Osteoblast (primary cell): Measurements from ENCODE around the gene STON2. TPM values are rescaled to one million over a fixed set of nuclear protein-coding genes. Genes with fewer than 3 reads are reported as not detected.

ENCODE experiments used
- DNase-seq: peaks from one replicate; pipeline ENCODE4 v3.0.0; 2011; ENCODE audit warnings: low spot score, mixed read lengths; ENCODE audit not compliant: insufficient read length; ENCODE audit errors: missing footprints
- H2AFZ ChIP-seq: 2 replicates; pipeline ENCODE4 v1.6.0; 2011; ENCODE audit warnings: mild to moderate bottlenecking, low read length
- H3K27ac ChIP-seq: 2 replicates; pipeline ENCODE4 v1.5.1; 2011; ENCODE audit warnings: mild to moderate bottlenecking, low read depth, low read length, moderate library complexity
- H3K27me3 ChIP-seq: 2 replicates; pipeline ENCODE4 v1.6.0; 2012; ENCODE audit warnings: mild to moderate bottlenecking, control low read depth, inconsistent platforms, low read length, moderate library complexity; ENCODE audit not compliant: insufficient read depth
- H3K36me3 ChIP-seq: 2 replicates; pipeline ENCODE4 v1.5.1; 2011; ENCODE audit warnings: mild to moderate bottlenecking, low read length, control low read depth, moderate library complexity; ENCODE audit not compliant: insufficient read depth
- H3K4me1 ChIP-seq: 2 replicates; pipeline ENCODE4 v1.5.1; 2011; ENCODE audit warnings: mild to moderate bottlenecking, low read length, control low read depth, moderate library complexity; ENCODE audit not compliant: insufficient read depth
- H3K4me2 ChIP-seq: 2 replicates; pipeline ENCODE4 v1.6.0; 2011; ENCODE audit warnings: mild to moderate bottlenecking, low read length; ENCODE audit not compliant: insufficient read depth
- H3K4me3 ChIP-seq: fragments of 200-600 bp; sonication (generic); 3 replicates; pipeline ENCODE4 v1.5.1; 2012; ENCODE audit warnings: mild to moderate bottlenecking, low read length, inconsistent platforms; ENCODE audit not compliant: insufficient read depth
- H3K79me2 ChIP-seq: 2 replicates; pipeline ENCODE4 v1.6.0; 2012; ENCODE audit warnings: mild to moderate bottlenecking, low read length, control low read depth, inconsistent platforms; ENCODE audit not compliant: insufficient read depth
- H3K9me3 ChIP-seq: 2 replicates; pipeline ENCODE4 v1.5.1; 2011; ENCODE audit warnings: low read depth, low read length, control low read depth
- H4K20me1 ChIP-seq: 2 replicates; pipeline ENCODE4 v1.6.0; 2012; ENCODE audit warnings: mild to moderate bottlenecking, low read length, control low read depth; ENCODE audit not compliant: insufficient read depth
- total RNA-seq: library from RNA; depleted of rRNA; stranded (reverse); fragments of >200 nt; gene quantifications from 2 replicates; pipeline ENCODE4 v1.2.3, GENCODE V29; 2012
- TF ChIP-seq, protein P1 (sequence below): IDR thresholded peaks from 2 replicates; pipeline ENCODE4 v1.5.1; 2011; ENCODE audit warnings: mild to moderate bottlenecking, low read depth, low read length, moderate library complexity; ENCODE audit errors: extremely low read depth

The STON2 gene
- total RNA-seq, 1 donor: 49.6 TPM

DNA sequence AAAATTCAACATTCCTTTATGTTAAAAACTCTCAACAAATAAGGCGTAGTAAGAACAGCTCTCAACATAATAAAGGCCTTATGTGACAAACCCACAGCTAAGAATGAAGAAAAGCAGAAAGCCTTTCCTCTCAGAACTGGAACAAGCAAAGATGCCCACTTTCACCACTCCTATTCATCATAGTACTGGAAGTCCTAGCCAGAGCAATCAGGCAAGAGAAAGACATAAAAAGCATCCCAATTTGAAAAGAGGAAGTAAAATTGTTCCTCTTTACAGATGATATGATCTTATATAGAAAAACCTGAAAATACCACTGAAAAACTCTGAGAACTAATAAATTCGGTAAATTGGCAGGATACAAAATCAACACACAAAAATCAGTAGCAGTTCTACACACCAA is 52.1 kb downstream of the STON2 start:
- Histone ChIP-seq H3K9me3 (no peaks in the 10 kb centered on the region), H3K4me2 (no peak overlapping the region), H2AFZ (no peak overlapping the region), H3K4me3 (no peak overlapping the region), H4K20me1 (no peaks in the 10 kb centered on the region), H3K27me3 (no peaks in the 10 kb centered on the region), H3K36me3 (no peaks in the 10 kb centered on the region), H3K4me1 (no peaks in the 10 kb centered on the region), H3K79me2 (no peaks in the 10 kb centered on the region), H3K27ac (no peak overlapping the region)
- no peak for DNase-seq
- TF ChIP-seq, protein P1, sequence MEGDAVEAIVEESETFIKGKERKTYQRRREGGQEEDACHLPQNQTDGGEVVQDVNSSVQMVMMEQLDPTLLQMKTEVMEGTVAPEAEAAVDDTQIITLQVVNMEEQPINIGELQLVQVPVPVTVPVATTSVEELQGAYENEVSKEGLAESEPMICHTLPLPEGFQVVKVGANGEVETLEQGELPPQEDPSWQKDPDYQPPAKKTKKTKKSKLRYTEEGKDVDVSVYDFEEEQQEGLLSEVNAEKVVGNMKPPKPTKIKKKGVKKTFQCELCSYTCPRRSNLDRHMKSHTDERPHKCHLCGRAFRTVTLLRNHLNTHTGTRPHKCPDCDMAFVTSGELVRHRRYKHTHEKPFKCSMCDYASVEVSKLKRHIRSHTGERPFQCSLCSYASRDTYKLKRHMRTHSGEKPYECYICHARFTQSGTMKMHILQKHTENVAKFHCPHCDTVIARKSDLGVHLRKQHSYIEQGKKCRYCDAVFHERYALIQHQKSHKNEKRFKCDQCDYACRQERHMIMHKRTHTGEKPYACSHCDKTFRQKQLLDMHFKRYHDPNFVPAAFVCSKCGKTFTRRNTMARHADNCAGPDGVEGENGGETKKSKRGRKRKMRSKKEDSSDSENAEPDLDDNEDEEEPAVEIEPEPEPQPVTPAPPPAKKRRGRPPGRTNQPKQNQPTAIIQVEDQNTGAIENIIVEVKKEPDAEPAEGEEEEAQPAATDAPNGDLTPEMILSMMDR: no peak

DNA sequence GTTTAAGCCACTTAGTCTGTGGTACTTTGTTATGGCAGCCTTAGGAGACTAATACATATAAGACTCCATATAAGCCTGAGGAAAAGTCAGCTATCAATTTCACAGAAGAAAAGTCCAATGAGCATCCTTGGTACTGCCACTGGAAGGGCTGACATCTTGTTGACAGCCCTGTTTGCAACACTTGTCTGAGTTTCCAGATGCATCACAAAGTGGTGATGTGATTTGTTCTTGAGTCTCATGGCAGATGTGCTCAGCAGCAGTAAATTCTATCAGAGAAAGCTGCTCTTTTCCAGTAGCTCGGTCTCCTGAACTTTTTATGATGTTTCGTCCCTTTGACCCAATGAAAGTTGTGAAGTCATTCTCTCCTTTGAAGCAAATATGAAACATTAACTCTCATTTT is 54.3 kb downstream of the STON2 start:
- Histone ChIP-seq H3K27me3 (no peaks in the 10 kb centered on the region), H3K4me2 (no peak overlapping the region), H3K9me3 (no peaks in the 10 kb centered on the region), H3K4me3 (no peak overlapping the region), H3K27ac (no peak overlapping the region), H2AFZ (no peak overlapping the region), H3K4me1 (no peaks in the 10 kb centered on the region), H3K36me3 (no peaks in the 10 kb centered on the region), H3K79me2 (no peaks in the 10 kb centered on the region), H4K20me1 (no peaks in the 10 kb centered on the region)
- DNase-seq: no peak
- TF ChIP-seq, protein P1: no peak

DNA sequence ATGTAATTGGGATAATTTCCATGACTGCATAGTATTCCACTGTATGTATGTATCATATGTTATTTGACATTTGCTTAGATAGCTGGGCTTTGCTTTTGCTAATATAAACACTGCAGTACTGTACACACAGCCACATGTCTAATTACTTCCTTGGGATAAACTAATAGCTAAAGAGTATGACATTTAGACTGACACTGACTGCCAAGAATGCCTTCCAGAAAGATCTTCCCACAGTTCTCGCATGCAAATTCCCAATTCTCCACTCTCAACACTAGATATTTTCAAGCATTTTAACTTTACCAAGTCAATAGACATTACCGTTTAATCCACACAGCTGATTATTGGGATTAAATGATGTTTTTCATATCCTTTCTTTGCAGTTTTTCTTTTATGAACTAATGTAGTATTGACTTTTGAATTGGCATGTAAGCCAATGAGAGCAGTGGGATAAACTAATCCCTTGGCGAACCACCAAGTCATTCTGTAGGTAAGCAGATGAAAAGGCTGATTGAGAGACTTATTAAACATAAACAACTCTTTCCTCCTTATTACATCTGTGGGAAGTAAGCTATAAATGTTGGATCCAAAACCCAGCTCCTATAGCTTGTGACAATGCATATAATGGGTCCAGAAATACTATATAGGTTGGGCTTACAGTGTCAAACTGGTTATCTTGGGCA is 55.5 kb downstream of the STON2 start:
- Histone ChIP-seq H3K27me3 (no peaks in the 10 kb centered on the region), H4K20me1 (no peaks in the 10 kb centered on the region), H2AFZ (no peak overlapping the region), H3K27ac (no peak overlapping the region), H3K79me2 (no peaks in the 10 kb centered on the region), H3K36me3 (no peaks in the 10 kb centered on the region), H3K4me1 (no peaks in the 10 kb centered on the region), H3K9me3 (no peaks in the 10 kb centered on the region), H3K4me3 (no peak overlapping the region), H3K4me2 (no peak overlapping the region)
- TF ChIP-seq, protein P1: no peak
- DNase-seq: no peak

DNA sequence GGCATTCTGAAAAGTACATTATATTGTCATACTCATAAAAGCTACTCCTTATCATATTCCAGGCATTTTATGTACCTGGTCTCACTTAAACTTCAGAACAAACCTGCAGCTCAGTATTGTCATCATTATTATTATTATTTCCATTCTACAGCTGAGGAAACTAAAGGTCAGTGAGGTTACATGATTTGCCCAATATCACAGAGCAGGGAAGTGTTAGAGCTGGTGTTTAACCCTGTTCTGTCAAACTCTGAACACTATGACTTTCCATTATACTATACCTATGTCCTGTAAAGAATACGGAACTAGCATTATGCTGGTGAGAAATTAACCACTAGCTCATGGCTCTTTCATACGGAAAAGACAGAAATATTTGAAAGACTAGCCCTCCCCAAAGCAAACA is 56.4 kb downstream of the STON2 start:
- Histone ChIP-seq H3K4me1 (no peaks in the 10 kb centered on the region), H2AFZ (no peak overlapping the region), H3K79me2 (no peaks in the 10 kb centered on the region), H3K4me3 (no peak overlapping the region), H4K20me1 (no peaks in the 10 kb centered on the region), H3K9me3 (no peaks in the 10 kb centered on the region), H3K4me2 (no peak overlapping the region), H3K27me3 (no peaks in the 10 kb centered on the region), H3K27ac (no peak overlapping the region), H3K36me3 (no peaks in the 10 kb centered on the region)
- TF ChIP-seq, protein P1: no peak
- DNase-seq: no peak
